ENCODE results near the gene CSF2. TPM values are rescaled to one million over a fixed set of nuclear protein-coding genes. Genes with fewer than 3 reads are reported as not detected.

The CSF2 gene
- total and polyA plus RNA-seq, 12 donors: not detected

- WGBS, 2 donors: 85 to 89% methylated on average over 12 of the region's 12 CpGs
- intact Hi-C loops (cut with DNase I): no loop called here
- Histone ChIP-seq H3K4me1 (no peaks in the 10 kb centered on the region), H3K27ac (no peak overlapping the region), H3K36me3 (no peaks in the 10 kb centered on the region), H3K27me3 (no peaks in the 10 kb centered on the region), H3K4me3 (no peak overlapping the region), H3K9me3 (no peaks in the 10 kb centered on the region)
- no peak for DNase-seq
- no peak for TF ChIP-seq CTCF (IDR thresholded peaks at IDR 0.05)
- ATAC-seq: no peak
Measured at GRCh38 chr5:132057498-132058255, 15.9 kb upstream of the CSF2 start.

- H3K4me1 ChIP-seq: no peaks in the 10 kb centered on the region
- no peaks in the 10 kb centered on the region for H3K27me3 ChIP-seq
- no peak for DNase-seq
- intact Hi-C loops (cut with DNase I): no loop called here
- no peak overlapping the region for H3K4me3 ChIP-seq
- WGBS, 2 donors: 86 to 89% methylated on average over 7 of the region's 7 CpGs
- ATAC-seq: no peak
- TF ChIP-seq CTCF (IDR thresholded peaks at IDR 0.05): no peak
- no peaks in the 10 kb centered on the region for H3K36me3 ChIP-seq
- no peak overlapping the region for H3K27ac ChIP-seq
- H3K9me3 ChIP-seq: no peaks in the 10 kb centered on the region
Measured at GRCh38 chr5:132058646-132059042, 14.9 kb upstream of the CSF2 start.

GRCh38 chr5:132059043-132059695 is 14.4 kb upstream of the CSF2 start:
- no peak for TF ChIP-seq CTCF (IDR thresholded peaks at IDR 0.05)
- 76 to 81% methylated on average over 9 of the region's 9 CpGs for WGBS, 2 donors
- Histone ChIP-seq H3K27ac (no peak overlapping the region), H3K4me3 (no peak overlapping the region), H3K27me3 (no peaks in the 10 kb centered on the region), H3K9me3 (no peaks in the 10 kb centered on the region), H3K4me1 (no peaks in the 10 kb centered on the region), H3K36me3 (no peaks in the 10 kb centered on the region)
- no peak for ATAC-seq
- intact Hi-C loops (cut with DNase I): no loop called here
- DNase-seq: no peak

GRCh38 chr5:132059696-132060500 is 13.7 kb upstream of the CSF2 start:
- Histone ChIP-seq H3K36me3 (no peaks in the 10 kb centered on the region), H3K4me3 (no peak overlapping the region), H3K27me3 (no peaks in the 10 kb centered on the region), H3K4me1 (peaks cover 0 to 4% (median 0%) of the 10 kb centered on the region in 9 donors), H3K9me3 (no peaks in the 10 kb centered on the region), H3K27ac (no peak overlapping the region)
- intact Hi-C loops (cut with DNase I): loop anchor here in 8 of 10 donors (5.0 to 10.0 kb wide), 10 partner anchors 72 to 473 kb away; no protein-coding TSS in a partner anchor
- no peak for DNase-seq
- TF ChIP-seq CTCF (IDR thresholded peaks at IDR 0.05): no peak
- no peak for ATAC-seq
- WGBS, 2 donors: 87 to 89% methylated on average over 13 of the region's 13 CpGs

Measured in heart right ventricle (tissue), 16 donors.